ENCODE data around the gene KRTAP10-1. TPM values are rescaled to one million over a fixed set of nuclear protein-coding genes. Genes with fewer than 3 reads are reported as not detected.
"Not testable (repeated sequence)": the region's sequence is repeated elsewhere in the genome, so short reads cannot be mapped to it uniquely, and the experiment has no call there.

The KRTAP10-1 gene
- total RNA-seq, 1 donor from 2014 or later, result not detected

DNA sequence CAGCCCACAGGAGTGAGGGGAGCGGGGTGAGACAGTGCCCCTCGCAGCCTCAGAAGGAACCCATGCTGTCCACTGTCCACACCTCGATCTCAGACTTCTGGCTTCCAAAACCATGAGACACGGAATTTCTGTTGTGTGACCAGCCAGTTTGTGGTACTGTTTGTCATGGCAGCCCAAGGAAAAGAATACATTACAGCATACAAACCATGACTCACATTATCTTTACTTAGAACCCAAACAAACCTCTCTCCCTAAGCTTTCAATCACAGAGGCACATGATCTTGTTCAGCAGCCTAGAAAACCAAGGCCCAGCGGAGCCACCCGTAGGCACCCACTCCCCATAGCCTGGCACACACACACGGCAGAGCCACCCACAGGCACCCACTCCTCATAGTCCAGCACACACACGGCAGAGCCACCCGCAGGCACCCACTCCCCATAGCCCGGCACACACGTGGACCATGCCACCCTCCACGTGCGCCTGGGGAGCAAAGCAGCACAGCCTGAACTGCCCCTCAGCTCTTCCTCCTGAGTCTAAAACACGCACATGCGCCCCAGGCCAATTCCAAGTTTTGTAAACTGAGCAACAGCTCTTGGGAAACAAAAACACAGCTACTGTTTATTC is 33.1 kb upstream of the KRTAP10-1 start:
- intact Hi-C loops (cut with DNase I), result no loop called here
- no peak for DNase-seq
- no peak for ATAC-seq (ENCODE audit: poor library complexity)

- DNase-seq, result no peak
- intact Hi-C loops (cut with DNase I), result no loop called here
- no peak for ATAC-seq (ENCODE audit: poor library complexity)
Observed at GRCh38 chr21:44571844-44572782, 32.1 kb upstream of the KRTAP10-1 start.

- no peak for ATAC-seq (ENCODE audit: poor library complexity)
- DNase-seq, result no peak
- intact Hi-C loops (cut with DNase I), result no loop called here
Observed at GRCh38 chr21:44571296-44571695, 31.3 kb upstream of the KRTAP10-1 start.

DNA sequence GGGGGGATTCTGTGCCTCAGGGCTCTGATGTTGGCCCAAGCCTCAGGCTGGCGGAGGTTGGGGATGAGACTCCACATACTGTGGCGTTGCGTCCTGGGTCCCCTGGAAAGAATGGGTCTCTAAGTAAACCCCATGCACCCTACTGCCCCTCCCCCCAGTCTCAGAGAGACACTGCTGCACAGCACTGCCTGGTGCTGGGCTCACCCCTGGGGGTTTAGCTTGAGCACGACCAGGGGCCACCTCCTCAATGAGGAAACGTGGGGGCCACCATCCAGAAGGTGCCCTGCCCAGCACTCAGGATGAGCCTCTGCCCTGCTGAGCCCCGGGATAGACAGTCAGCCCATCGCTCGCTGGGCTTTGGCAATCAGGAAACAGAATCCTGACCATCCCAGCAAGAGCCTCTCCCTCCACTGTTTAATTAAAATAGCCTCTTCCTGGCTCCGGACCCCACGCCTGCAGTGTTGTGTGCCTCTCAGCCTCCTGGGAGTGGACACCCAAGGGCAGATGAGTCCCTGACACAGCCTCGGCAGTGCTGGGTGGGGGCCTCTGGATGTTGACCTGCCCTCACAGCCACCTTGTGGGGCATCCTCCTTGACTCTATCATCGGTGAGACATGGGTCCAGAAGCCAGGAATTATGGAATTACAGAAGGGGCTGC is 30.0 kb upstream of the KRTAP10-1 start:
- intact Hi-C loops (cut with DNase I), result no loop called here
- ATAC-seq (ENCODE audit: poor library complexity) (no peak), DNase-seq (no peak)

- ATAC-seq (ENCODE audit: poor library complexity), result no peak
- DNase-seq, result no peak
- intact Hi-C loops (cut with DNase I), result no loop called here
Observed at GRCh38 chr21:44568667-44569556, 28.9 kb upstream of the KRTAP10-1 start.

GRCh38 chr21:44568261-44568660 is 28.3 kb upstream of the KRTAP10-1 start:
- intact Hi-C loops (cut with DNase I), result no loop called here
- no peak for ATAC-seq (ENCODE audit: poor library complexity)
- no peak for DNase-seq

GRCh38 chr21:44567481-44568171 is 27.6 kb upstream of the KRTAP10-1 start:
- ATAC-seq (ENCODE audit: poor library complexity) (no peak), DNase-seq (no peak)
- intact Hi-C loops (cut with DNase I), result no loop called here

DNA sequence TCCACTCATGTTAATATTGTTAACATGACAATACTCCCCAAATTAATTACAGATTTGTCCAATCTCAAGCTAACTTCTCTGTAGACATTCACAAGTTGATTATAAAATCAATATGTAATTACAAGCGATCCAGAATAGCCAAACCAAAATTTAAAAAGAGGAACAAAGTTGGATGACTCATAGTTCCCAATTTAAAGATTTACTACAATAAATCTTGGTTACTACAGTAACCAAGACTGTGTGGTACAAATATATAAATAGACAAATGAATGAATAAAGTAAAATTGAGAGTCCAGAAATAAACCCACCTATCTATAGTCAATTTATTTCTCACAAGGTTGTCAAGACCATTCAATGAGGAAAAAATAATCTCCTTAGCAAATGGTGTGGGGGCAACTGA is 26.4 kb upstream of the KRTAP10-1 start:
- intact Hi-C loops (cut with DNase I), result no loop called here
- ATAC-seq (ENCODE audit: poor library complexity) (no peak), DNase-seq (no peak)

GRCh38 chr21:44564886-44565598 is 25.0 kb upstream of the KRTAP10-1 start:
- DNase-seq, result no peak
- no peak for ATAC-seq (ENCODE audit: poor library complexity)
- intact Hi-C loops (cut with DNase I), result no loop called here

GRCh38 chr21:44564099-44564498 is 24.1 kb upstream of the KRTAP10-1 start:
- DNase-seq (no peak), ATAC-seq (ENCODE audit: poor library complexity) (no peak)
- intact Hi-C loops (cut with DNase I), result no loop called here

DNA sequence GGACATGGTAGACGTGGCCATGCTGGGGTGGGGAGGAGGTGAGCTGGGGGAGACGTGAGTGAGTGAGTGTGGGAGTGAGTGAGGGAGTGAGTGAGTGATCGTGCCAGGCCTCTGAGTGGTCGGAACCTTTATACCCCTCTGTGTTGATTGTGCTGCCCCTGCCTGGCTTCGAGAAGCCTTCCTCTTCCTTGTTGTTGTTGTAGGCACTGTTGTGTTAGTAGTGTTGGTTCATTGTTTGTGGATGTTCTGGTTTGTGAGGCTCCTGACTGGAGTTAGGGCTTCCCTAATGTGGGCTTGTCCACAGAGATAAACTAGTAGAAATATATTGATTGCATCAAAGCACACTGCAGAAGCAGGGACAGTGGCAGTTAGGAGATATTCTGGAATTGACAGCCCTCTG is 18.7 kb upstream of the KRTAP10-1 start, which contains the start of gene KRTAP10-3:
KRTAP10-3 (minus strand) TSS at position 101 of the 400 bp plus-strand sequence; CDS start at position 21, 80 bp downstream.
- intact Hi-C loops (cut with DNase I), result no loop called here
- DNase-seq (no peak), ATAC-seq (ENCODE audit: poor library complexity) (no peak)

DNA sequence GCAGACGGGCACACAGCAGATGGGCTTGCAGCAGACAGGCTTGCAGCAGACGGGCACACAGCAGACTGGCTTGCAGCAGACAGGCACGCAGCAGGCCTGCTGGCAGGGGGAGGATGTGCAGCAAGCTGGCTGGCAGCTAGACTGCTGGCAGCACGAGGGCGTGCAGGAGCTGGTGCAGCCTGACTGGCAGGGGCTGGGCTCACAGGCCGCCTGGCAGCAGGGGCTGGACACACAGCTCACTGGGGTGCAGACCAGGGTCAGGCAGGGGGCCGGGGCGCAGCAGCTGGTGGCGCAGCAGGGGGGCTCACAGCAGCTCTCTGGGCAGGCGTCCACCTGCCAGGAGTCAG is 18.3 kb upstream of the KRTAP10-1 start:
- DNase-seq; intact Hi-C loops (cut with DNase I); ATAC-seq (ENCODE audit: poor library complexity): not testable (repeated sequence)

- intact Hi-C loops (cut with DNase I), result no loop called here
- DNase-seq, result no peak
- ATAC-seq (ENCODE audit: poor library complexity), result no peak
Observed at GRCh38 chr21:44557491-44558328, 17.7 kb upstream of the KRTAP10-1 start.

- intact Hi-C loops (cut with DNase I), result no loop called here
- DNase-seq (no peak), ATAC-seq (ENCODE audit: poor library complexity) (no peak)
Observed at GRCh38 chr21:44556879-44557278, 16.9 kb upstream of the KRTAP10-1 start.

DNA sequence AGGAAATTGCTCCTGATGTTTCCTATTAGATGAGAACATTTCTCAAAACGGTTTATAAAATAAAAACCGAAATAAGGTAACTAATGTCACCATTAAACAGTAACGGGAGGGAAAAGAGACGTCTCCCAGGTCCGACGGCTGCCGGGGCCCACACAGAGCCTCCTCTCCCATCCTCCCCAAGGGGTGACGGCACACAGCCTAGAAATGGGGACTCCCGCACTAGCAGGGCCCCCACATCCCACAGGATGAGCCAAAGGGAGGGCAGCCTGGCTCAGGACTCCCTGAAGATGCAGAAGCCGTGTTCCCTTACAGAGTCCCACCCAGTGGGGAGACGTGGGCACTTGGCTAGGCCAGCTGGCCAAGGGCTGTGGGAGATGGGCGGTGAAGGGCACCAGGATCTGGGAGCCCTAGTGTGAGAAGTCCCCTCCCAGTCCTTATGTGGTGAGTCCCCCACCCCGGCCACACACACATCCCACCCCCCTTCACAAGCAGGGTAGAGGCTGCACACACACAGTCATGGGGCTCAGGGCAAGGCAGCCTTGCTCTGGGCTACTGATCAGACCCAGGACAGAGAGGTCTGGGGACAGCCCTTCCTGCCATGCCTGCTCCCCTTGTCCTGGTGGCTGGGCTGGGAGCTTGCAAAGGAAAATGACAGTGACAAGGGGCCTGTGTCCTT is 15.3 kb upstream of the KRTAP10-1 start:
- DNase-seq (no peak), ATAC-seq (ENCODE audit: poor library complexity) (no peak)
- intact Hi-C loops (cut with DNase I), result no loop called here

DNA sequence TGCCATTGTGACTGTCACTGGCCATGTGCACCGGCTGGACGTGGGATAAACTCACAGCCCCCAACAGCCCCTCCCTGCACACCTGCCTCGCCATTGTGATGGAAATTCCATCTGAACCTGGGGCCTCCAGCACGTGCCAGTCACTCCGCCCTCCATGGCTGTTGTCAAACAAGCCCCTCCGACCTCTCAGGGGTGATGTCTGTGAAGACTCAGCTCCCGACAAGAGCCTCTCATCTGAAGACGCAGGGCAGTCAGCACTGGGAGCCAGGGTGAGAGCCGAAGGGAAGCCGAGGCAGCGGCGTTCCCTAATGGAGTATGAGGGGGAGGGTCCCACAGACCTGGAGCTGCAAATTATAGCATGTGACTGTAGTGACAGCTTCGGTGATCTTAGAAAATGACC is 12.7 kb upstream of the KRTAP10-1 start:
- intact Hi-C loops (cut with DNase I), result no loop called here
- no peak for DNase-seq
- ATAC-seq (ENCODE audit: poor library complexity), result no peak

All from Right ventricle myocardium superior (tissue), 1 donor.